ENCODE results near the gene KIAA1217.

The KIAA1217 gene

DNA sequence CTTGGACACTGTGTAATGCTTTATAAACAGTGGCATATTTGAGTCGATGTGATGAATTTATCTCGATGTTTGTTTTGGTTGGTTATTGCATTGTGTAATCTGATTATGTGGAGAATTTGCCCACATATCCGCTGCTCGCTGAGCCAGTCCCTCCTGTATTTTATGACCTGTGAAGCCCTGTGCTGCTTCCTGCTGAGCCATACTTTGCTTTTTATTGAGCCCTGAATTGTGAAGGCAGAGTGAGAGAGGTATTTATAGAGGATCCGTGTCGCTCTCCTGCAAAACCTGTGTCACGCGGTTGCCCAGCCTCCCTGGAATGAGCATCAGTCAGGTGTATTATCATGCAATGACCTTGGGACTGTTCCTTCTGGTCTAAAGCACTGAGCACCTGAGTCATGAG, 261.1 kb downstream of the KIAA1217 start:
- peaks cover 14% of the 10 kb centered on the region; the same call in 1 of the 2 replicates for H3K79me2 ChIP-seq (ENCODE audit: insufficient read depth, low read length)
- peak overlapping the region; percentile 70 for H3K4me3 ChIP-seq (ENCODE audit: low read length, poor library complexity, severe bottlenecking)
- H3K27me3 ChIP-seq (ENCODE audit: insufficient read depth, low read length, poor library complexity, severe bottlenecking), result no peaks in the 10 kb centered on the region
- H3K9me2 ChIP-seq (replicated peaks; ENCODE audit: low read depth, low read length), result no peaks in the 10 kb centered on the region
- H3K4me1 ChIP-seq (ENCODE audit: insufficient read depth, low read length, poor library complexity, severe bottlenecking), result peaks cover 46% of the 10 kb centered on the region
- H3K9me3 ChIP-seq (ENCODE audit: insufficient read depth, low read depth, low read length), result no peaks in the 10 kb centered on the region
- H3F3A ChIP-seq (ENCODE audit: low read depth), result no peaks in the 10 kb centered on the region
- peak overlapping the region; percentile 88 for H3K4me2 ChIP-seq (ENCODE audit: low read depth, low read length, poor library complexity, severe bottlenecking)
- H2AFZ ChIP-seq (ENCODE audit: low read length), result peak overlapping the region; percentile 72
- TF ChIP-seq, protein P1, sequence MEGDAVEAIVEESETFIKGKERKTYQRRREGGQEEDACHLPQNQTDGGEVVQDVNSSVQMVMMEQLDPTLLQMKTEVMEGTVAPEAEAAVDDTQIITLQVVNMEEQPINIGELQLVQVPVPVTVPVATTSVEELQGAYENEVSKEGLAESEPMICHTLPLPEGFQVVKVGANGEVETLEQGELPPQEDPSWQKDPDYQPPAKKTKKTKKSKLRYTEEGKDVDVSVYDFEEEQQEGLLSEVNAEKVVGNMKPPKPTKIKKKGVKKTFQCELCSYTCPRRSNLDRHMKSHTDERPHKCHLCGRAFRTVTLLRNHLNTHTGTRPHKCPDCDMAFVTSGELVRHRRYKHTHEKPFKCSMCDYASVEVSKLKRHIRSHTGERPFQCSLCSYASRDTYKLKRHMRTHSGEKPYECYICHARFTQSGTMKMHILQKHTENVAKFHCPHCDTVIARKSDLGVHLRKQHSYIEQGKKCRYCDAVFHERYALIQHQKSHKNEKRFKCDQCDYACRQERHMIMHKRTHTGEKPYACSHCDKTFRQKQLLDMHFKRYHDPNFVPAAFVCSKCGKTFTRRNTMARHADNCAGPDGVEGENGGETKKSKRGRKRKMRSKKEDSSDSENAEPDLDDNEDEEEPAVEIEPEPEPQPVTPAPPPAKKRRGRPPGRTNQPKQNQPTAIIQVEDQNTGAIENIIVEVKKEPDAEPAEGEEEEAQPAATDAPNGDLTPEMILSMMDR (conservative IDR thresholded peaks at IDR 0.05; ENCODE audit: low read length), result no peak
- TF ChIP-seq EZH2phosphoT487 (IDR thresholded peaks at IDR 0.05; ENCODE audit: borderline replicate concordance), result no peak
- H3K36me3 ChIP-seq (ENCODE audit: insufficient read depth, low read length), result no peaks in the 10 kb centered on the region
- peak overlapping the region; percentile 45 for H3K9ac ChIP-seq (ENCODE audit: low read depth, low read length, poor library complexity, severe bottlenecking)
- H4K20me1 ChIP-seq (ENCODE audit: insufficient read depth, low read length, poor library complexity, severe bottlenecking), result no peaks in the 10 kb centered on the region

- Histone ChIP-seq H3K4me3 (ENCODE audit: low read length, poor library complexity, severe bottlenecking) (no peak overlapping the region), H3K27me3 (ENCODE audit: insufficient read depth, low read length, poor library complexity, severe bottlenecking) (no peaks in the 10 kb centered on the region), H4K20me1 (ENCODE audit: insufficient read depth, low read length, poor library complexity, severe bottlenecking) (no peaks in the 10 kb centered on the region), H3K4me1 (ENCODE audit: insufficient read depth, low read length, poor library complexity, severe bottlenecking) (peaks cover 13% of the 10 kb centered on the region), H3K9me2 (replicated peaks; ENCODE audit: low read depth, low read length) (no peaks in the 10 kb centered on the region), H2AFZ (ENCODE audit: low read length) (no peak overlapping the region), H3K79me2 (ENCODE audit: insufficient read depth, low read length) (peaks cover 4% of the 10 kb centered on the region; the same call in 1 of the 2 replicates), H3F3A (ENCODE audit: low read depth) (no peaks in the 10 kb centered on the region), H3K4me2 (ENCODE audit: low read depth, low read length, poor library complexity, severe bottlenecking) (no peak overlapping the region), H3K9ac (ENCODE audit: low read depth, low read length, poor library complexity, severe bottlenecking) (no peak overlapping the region), H3K36me3 (ENCODE audit: insufficient read depth, low read length) (no peaks in the 10 kb centered on the region), H3K9me3 (ENCODE audit: insufficient read depth, low read depth, low read length) (0 out of 2 replicates have a peak, but pooled peaks cover 3% of the 10 kb centered on the region)
- TF ChIP-seq EZH2phosphoT487 (IDR thresholded peaks at IDR 0.05; ENCODE audit: borderline replicate concordance), result no peak
- TF ChIP-seq, protein P1 (conservative IDR thresholded peaks at IDR 0.05; ENCODE audit: low read length), result no peak
Observed at GRCh38 chr10:24475598-24475997, 266.7 kb downstream of the KIAA1217 start.

DNA sequence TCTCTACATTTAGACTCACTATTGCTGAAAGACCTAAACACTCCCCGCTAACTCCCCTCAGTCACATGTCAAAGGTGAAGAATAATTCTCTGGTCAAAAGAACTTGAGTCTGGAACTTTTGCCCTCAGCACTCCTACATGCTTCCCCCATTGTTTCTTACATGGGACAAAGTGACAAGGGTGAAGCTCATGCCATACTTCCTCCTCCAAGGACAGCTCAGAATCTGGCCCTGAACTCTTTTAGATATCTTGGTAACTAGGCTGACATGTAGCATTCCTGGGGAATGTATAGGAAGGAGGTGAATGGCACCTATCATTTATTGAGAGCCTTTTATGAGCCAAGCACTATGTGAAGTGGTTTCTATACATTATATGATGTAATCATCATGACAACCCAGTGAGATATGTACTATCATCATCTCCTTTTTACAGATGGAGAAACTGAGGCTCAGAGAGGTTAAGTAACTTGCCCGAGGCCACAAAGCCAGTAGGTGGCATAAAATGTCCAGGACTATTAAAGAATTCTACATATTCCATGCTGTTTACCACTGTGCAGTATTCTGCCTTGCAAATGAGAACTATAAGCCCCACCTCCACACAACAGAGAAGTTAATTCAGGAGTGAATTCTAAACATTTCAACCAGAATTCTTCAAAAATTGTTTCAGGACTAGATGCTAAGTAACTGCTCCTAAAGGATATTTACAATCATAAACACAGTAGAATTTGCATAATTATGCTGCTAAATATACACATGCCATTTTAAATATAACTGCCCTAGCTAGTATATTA, 268.2 kb downstream of the KIAA1217 start:
- no peaks in the 10 kb centered on the region for H3F3A ChIP-seq (ENCODE audit: low read depth)
- no peaks in the 10 kb centered on the region for H3K9me2 ChIP-seq (replicated peaks; ENCODE audit: low read depth, low read length)
- H3K79me2 ChIP-seq (ENCODE audit: insufficient read depth, low read length), result no peaks in the 10 kb centered on the region; the same call in 1 of the 2 replicates
- H3K9me3 ChIP-seq (ENCODE audit: insufficient read depth, low read depth, low read length), result 0 out of 2 replicates have a peak, but pooled peaks cover 3% of the 10 kb centered on the region
- H3K4me1 ChIP-seq (ENCODE audit: insufficient read depth, low read length, poor library complexity, severe bottlenecking), result peaks cover 5% of the 10 kb centered on the region
- H2AFZ ChIP-seq (ENCODE audit: low read length), result no peak overlapping the region
- H3K4me2 ChIP-seq (ENCODE audit: low read depth, low read length, poor library complexity, severe bottlenecking), result no peak overlapping the region
- H3K4me3 ChIP-seq (ENCODE audit: low read length, poor library complexity, severe bottlenecking), result no peak overlapping the region
- TF ChIP-seq, protein P1 (conservative IDR thresholded peaks at IDR 0.05; ENCODE audit: low read length), result no peak
- no peak for TF ChIP-seq EZH2phosphoT487 (IDR thresholded peaks at IDR 0.05; ENCODE audit: borderline replicate concordance)
- H3K27me3 ChIP-seq (ENCODE audit: insufficient read depth, low read length, poor library complexity, severe bottlenecking), result no peaks in the 10 kb centered on the region
- no peaks in the 10 kb centered on the region for H3K36me3 ChIP-seq (ENCODE audit: insufficient read depth, low read length)
- no peak overlapping the region for H3K9ac ChIP-seq (ENCODE audit: low read depth, low read length, poor library complexity, severe bottlenecking)
- H4K20me1 ChIP-seq (ENCODE audit: insufficient read depth, low read length, poor library complexity, severe bottlenecking), result no peaks in the 10 kb centered on the region
